Loucy (cell line): ENCODE measurements around the gene KRTAP10-3.

Experiments used
- EZH2phosphoT487 ChIP-seq: fragments of 200-600 bp; IDR thresholded peaks from 2 replicates; pipeline ENCODE4 v1.6.1; 2018; ENCODE audit warnings: antibody characterized with exemption, mild to moderate bottlenecking, moderate library complexity, borderline replicate concordance
- TF ChIP-seq, protein P1 (sequence below): fragments of 200-600 bp; sonication (generic); conservative IDR thresholded peaks from 2 replicates; pipeline ENCODE4 v1.5.1; 2014; ENCODE audit warnings: mild to moderate bottlenecking, antibody characterized with exemption, low read length

DNA sequence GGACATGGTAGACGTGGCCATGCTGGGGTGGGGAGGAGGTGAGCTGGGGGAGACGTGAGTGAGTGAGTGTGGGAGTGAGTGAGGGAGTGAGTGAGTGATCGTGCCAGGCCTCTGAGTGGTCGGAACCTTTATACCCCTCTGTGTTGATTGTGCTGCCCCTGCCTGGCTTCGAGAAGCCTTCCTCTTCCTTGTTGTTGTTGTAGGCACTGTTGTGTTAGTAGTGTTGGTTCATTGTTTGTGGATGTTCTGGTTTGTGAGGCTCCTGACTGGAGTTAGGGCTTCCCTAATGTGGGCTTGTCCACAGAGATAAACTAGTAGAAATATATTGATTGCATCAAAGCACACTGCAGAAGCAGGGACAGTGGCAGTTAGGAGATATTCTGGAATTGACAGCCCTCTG is at the start of gene KRTAP10-3:
- TF ChIP-seq, protein P1, sequence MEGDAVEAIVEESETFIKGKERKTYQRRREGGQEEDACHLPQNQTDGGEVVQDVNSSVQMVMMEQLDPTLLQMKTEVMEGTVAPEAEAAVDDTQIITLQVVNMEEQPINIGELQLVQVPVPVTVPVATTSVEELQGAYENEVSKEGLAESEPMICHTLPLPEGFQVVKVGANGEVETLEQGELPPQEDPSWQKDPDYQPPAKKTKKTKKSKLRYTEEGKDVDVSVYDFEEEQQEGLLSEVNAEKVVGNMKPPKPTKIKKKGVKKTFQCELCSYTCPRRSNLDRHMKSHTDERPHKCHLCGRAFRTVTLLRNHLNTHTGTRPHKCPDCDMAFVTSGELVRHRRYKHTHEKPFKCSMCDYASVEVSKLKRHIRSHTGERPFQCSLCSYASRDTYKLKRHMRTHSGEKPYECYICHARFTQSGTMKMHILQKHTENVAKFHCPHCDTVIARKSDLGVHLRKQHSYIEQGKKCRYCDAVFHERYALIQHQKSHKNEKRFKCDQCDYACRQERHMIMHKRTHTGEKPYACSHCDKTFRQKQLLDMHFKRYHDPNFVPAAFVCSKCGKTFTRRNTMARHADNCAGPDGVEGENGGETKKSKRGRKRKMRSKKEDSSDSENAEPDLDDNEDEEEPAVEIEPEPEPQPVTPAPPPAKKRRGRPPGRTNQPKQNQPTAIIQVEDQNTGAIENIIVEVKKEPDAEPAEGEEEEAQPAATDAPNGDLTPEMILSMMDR: no peak
- TF ChIP-seq EZH2phosphoT487: no peak
